Eye (tissue), 1 donor: ENCODE results near the gene ZNF678.
"Not testable (repeated sequence)": the region's sequence is repeated elsewhere in the genome, so short reads cannot be mapped to it uniquely, and the experiment has no call there.

Source experiments
- DNase-seq: peaks from one replicate; pipeline ENCODE4 v3.0.0-alpha.2; 2015

The ZNF678 gene

GRCh38 chr1:227556288-227556687 lies 7.1 kb upstream of the ZNF678 start:
- no peak for DNase-seq

DNA sequence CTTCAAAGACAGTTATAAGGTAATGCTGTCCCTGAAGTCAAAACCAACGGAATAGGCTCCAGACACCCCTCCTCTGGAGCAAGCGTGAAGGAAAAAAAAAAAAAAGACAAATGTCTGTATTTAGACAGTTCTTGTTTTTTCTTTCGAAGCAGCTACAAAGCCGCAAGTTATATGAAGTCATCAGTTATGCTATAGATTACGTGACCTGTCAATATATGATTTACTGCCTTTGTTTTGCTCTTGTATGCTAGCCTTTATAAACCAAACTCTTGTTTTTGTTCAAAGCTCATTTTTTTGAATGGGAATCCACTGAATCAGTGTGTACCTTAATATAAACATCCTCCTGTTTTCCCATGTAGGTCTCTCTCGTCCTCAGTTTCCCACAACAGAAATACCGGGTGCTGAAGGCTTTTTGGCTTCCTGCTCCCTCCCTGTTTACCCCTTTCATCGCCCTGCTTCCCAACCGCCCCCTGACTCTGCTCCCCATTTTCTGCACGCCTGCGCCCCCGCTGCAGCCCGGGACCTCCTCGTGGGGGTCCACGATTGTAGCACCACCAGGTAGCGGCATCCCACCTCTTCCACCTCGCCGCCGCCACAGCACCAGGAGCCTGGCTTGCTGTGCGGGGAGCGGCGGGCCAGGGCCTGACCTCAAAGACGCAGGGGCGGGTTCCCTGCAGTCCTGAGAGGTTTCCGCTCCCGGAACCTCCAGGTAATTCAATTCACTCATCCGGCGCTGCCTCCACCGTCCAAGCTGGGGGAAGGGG lies 5.2 kb upstream of the ZNF678 start:
- no peak for DNase-seq

- no peak for DNase-seq
Observed at GRCh38 chr1:227558732-227559262, 4.6 kb upstream of the ZNF678 start.

- DNase-seq, result no peak
Observed at GRCh38 chr1:227559499-227559898, 3.9 kb upstream of the ZNF678 start.

- peak; percentile 43 for DNase-seq
Observed at GRCh38 chr1:227559926-227560325, 3.4 kb upstream of the ZNF678 start.

GRCh38 chr1:227560393-227561173 lies 2.8 kb upstream of the ZNF678 start:
- peak; percentile 64 for DNase-seq

- DNase-seq, result no peak
Observed at GRCh38 chr1:227561241-227561907, 2.0 kb upstream of the ZNF678 start.

GRCh38 chr1:227562037-227562436 lies 1.3 kb upstream of the ZNF678 start:
- no peak for DNase-seq

GRCh38 chr1:227562933-227563323 lies 428 bp upstream of the ZNF678 start:
- DNase-seq, result no peak

GRCh38 chr1:227567256-227567655 lies 3.9 kb downstream of the ZNF678 start:
- DNase-seq, result no peak

GRCh38 chr1:227568593-227568992 lies 5.2 kb downstream of the ZNF678 start:
- no peak for DNase-seq

GRCh38 chr1:227572752-227573151 lies 9.4 kb downstream of the ZNF678 start:
- DNase-seq, result no peak

DNA sequence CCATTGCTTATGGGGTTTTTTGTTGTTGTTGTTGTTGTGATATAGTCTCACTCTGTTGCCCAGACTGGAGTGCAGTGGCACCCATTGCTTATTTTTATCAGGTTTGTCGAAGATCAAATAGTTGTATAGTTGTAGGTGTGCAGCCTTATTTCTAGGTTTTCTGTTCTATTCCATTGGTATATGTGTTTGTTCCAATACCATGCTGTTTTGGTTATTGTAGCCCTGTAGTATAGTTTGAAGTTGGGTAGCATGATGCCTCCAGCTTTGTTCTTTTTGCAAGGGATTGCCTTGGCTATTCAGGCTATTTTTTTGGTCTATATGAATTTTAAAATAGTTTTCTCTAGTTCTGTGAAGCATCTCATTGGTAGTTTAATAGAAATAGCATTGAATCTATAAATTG lies 11.6 kb downstream of the ZNF678 start:
- DNase-seq, result no peak

DNA sequence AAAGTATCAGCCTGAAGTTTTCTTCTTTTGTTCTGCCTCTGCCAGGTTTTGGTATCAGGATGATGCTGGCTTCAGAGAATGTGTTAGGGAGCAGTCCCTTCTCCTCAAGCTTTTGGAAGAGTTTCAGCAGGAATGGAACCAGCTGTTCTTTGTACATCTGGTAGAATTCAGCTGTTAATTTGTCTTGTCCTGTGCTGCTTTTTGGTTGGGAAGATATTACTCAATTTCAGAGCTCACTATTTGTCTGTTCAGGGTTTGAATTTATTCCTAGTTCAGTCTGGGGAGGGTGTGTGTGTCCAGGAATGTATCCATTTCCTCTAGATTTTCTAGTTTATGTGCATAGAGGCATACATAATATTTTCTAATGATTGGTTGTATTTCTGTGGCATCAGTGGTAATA lies 12.8 kb downstream of the ZNF678 start:
- DNase-seq, result no peak

GRCh38 chr1:227577500-227577899 lies 14.1 kb downstream of the ZNF678 start:
- DNase-seq, result no peak

GRCh38 chr1:227583354-227583753 lies 20.0 kb downstream of the ZNF678 start:
- no peak for DNase-seq

DNA sequence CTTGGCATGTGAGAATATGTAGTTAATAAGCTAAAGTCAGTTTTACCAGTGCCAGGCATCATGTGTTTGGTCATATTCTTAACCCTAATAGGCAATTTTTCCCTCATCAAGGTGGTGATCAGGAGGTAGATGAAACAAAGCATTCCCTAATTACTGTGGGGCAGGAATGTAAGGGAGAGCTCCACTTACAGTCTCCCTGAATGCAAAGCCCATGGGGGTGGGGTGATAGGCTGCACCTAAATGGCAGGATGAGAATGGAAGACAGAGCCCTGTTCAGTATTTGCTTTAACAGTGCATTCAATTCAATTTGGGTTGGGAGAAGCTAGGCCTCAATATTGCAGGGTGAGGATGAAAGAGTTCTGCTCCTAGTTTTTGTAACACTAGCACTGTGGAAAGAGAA lies 23.4 kb downstream of the ZNF678 start:
- DNase-seq, result no peak

GRCh38 chr1:227587968-227588367 lies 24.6 kb downstream of the ZNF678 start:
- no peak for DNase-seq

DNA sequence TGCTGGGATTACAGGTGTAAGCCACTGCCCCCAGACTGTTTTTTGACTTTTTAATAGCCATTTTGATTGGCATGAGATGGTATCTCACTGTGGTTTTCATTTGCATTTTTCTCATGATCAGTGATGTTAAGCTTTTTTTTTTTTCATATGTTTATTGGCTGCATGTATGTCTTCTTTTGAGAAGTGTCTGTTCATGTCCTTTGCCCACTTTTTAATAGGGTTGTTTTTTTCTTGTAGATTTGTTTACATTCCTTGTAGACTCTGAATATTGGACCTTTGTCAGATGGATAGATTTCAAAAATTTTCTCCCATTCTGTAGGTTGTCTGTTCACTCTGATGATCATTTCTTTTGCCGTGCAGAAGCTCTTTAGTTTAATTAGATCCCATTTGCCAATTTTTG lies 25.4 kb downstream of the ZNF678 start:
- not testable (repeated sequence) for DNase-seq

DNA sequence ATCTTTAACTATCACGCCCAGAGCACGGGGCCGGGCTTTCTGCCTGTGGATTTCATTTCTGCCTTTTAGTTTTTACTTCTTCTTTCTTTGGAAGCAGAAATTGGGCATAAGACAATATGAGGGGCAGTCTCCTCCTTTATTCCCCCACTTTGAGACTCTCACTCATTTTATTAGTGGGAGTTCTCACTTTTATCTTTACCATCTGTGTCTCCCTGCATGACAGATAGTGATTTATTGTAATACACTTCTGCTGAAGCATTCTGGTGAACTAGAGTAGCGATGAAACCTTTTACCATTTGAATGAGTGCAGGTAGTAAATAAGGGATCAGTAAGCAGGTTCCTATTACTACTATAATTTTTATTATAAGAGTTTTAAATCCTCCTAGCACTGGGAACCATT lies 26.4 kb downstream of the ZNF678 start:
- not testable (repeated sequence) for DNase-seq

- DNase-seq, result not testable (repeated sequence)
Observed at GRCh38 chr1:227596222-227596621, 32.9 kb downstream of the ZNF678 start.

DNA sequence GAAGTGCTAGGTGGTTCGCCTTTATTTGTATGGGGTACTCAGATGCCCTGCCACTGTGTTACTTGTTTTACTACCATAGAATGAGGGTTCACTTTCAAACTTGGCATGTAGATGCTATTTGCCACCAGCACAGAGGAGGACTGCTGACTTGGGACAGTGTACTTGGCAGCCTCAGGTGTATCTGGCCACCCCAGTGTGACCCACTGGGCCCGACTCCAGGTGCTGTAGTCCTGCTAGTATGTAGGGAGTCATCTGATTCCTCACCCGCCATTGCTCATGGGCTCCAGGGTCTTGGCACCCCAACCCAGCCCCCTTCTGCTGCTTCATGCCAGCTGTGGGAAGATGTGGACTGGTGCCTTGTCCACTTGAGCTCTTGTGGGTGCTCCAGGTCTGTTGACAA lies 40.0 kb downstream of the ZNF678 start:
- no peak for DNase-seq

GRCh38 chr1:227604446-227604845 lies 41.1 kb downstream of the ZNF678 start:
- no peak for DNase-seq

DNA sequence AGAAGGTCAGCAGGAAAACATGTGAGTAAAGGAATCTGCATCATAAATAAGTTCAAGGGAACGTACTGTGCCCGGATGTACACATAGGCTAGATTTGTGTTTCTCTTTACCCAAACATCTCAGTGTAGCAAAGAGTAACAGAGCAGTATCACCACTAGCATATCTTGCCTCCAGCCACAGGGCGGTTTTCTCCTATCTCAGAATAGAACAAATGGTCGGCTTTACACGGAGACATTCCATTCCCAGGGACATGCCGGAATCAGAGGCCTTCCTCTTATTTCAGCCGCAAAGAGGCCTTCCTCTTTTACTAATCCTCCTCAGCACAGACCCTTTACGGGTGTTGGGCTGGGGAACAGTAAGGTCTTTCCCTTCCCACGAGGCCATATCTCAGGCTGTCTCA lies 42.9 kb downstream of the ZNF678 start:
- DNase-seq, result not testable (repeated sequence)
